Naive B cell (primary cell): ENCODE measurements around the gene HSPA1L. TPM values are rescaled to one million over a fixed set of nuclear protein-coding genes. Genes with fewer than 3 reads are reported as not detected.

ENCODE experiments used
- polyA plus RNA-seq, 6 donors: library from polyadenylated mRNA; unstranded; fragments of 300-500 nt; fragmentation: Illumina TruSeq; gene quantifications; one replicate each; pipeline ENCODE4 v1.2.3, GENCODE V29; 2021; ENCODE audit warnings: low read depth in 6 of 6

HSPA1L gene
- polyA plus RNA-seq, 6 donors from 2014 or later = 0.45 to 1.4 (median 0.71) TPM; not detected in 1

Other genes starting within 250 kb of the HSPA1L start
- 10 to 100 TPM in 5 of 6 donors, 1 to 10 TPM in 1; 6.6 to 26.0 (median 19.4) TPM for gene LTA, start 243.0 kb downstream of the HSPA1L start, polyA plus RNA-seq
- 1 to 10 TPM; 1.1 to 5.2 (median 2.6) TPM for gene TNF, start 239.7 kb downstream of the HSPA1L start, polyA plus RNA-seq
- gene LTB, start 232.9 kb downstream of the HSPA1L start, polyA plus RNA-seq = 1,000 to 10,000 TPM; 1,940 to 3,141 (median 2,206) TPM
- gene LST1, start 229.0 kb downstream of the HSPA1L start, polyA plus RNA-seq = 10 to 100 TPM; 28.2 to 78.2 (median 35.2) TPM
- 100 to 1,000 TPM in 5 of 6 donors, 10 to 100 TPM in 1; 84.4 to 158 (median 108) TPM for gene NCR3, start 222.3 kb downstream of the HSPA1L start, polyA plus RNA-seq
- 10 to 100 TPM in 1 of 6 donors, 1 to 10 TPM in 4, under 1 TPM in 1; 0.50 to 14.4 (median 3.5) TPM for gene AIF1, start 200.0 kb downstream of the HSPA1L start, polyA plus RNA-seq
- gene PRRC2A, start 194.6 kb downstream of the HSPA1L start, polyA plus RNA-seq = 10 to 100 TPM in 1 of 6 donors, 1 to 10 TPM in 4, under 1 TPM in 1; 0.70 to 11.3 (median 6.3) TPM
- gene BAG6, start 162.6 kb downstream of the HSPA1L start, polyA plus RNA-seq = 10 to 100 TPM; 20.1 to 27.0 (median 24.2) TPM
- gene APOM, start 159.4 kb downstream of the HSPA1L start, polyA plus RNA-seq = 10 to 100 TPM in 4 of 6 donors, 1 to 10 TPM in 2; 7.6 to 19.6 (median 13.7) TPM
- gene C6orf47, start 154.5 kb downstream of the HSPA1L start, polyA plus RNA-seq = 10 to 100 TPM; 16.8 to 39.9 (median 28.4) TPM
- 10 to 100 TPM; 18.5 to 27.8 (median 23.5) TPM for gene GPANK1, start 150.3 kb downstream of the HSPA1L start, polyA plus RNA-seq
- 100 to 1,000 TPM; 279 to 299 (median 286) TPM for gene CSNK2B, start 149.2 kb downstream of the HSPA1L start, polyA plus RNA-seq
- gene LY6G5B, start 145.3 kb downstream of the HSPA1L start, polyA plus RNA-seq = under 1 TPM in 3 of 6 donors, not detected in 3; 0.23 to 0.87 (median 0.50) TPM
- 1 to 10 TPM in 1 of 6 donors, under 1 TPM in 3, not detected in 2; 0.48 to 1.6 (median 0.92) TPM for gene LY6G5C, start 134.2 kb downstream of the HSPA1L start, polyA plus RNA-seq
- gene ABHD16A, start 112.0 kb downstream of the HSPA1L start, polyA plus RNA-seq = 10 to 100 TPM; 27.3 to 45.3 (median 33.4) TPM
- 1 to 10 TPM in 1 of 6 donors, under 1 TPM in 2, not detected in 3; 0.60 to 1.8 (median 0.75) TPM for gene LY6G6F, start 108.4 kb downstream of the HSPA1L start, polyA plus RNA-seq
- gene LY6G6D, start 99.9 kb downstream of the HSPA1L start, polyA plus RNA-seq = not detected
- gene LY6G6C, start 93.5 kb downstream of the HSPA1L start, polyA plus RNA-seq = not detected
- 1 to 10 TPM in 5 of 6 donors, not detected in 1; 3.0 to 5.1 (median 3.7) TPM for gene MPIG6B, start 91.9 kb downstream of the HSPA1L start, polyA plus RNA-seq
- 10 to 100 TPM; 57.1 to 87.6 (median 82.1) TPM for gene DDAH2, start 86.0 kb downstream of the HSPA1L start, polyA plus RNA-seq
- 100 to 1,000 TPM; 536 to 743 (median 628) TPM for gene CLIC1, start 78.8 kb downstream of the HSPA1L start, polyA plus RNA-seq
- gene MSH5, start 75.3 kb downstream of the HSPA1L start, polyA plus RNA-seq = 1 to 10 TPM in 5 of 6 donors, not detected in 1; 1.9 to 9.3 (median 2.6) TPM
- under 1 TPM in 1 of 6 donors, not detected in 5; 0.96 TPM for gene SAPCD1, start 52.6 kb downstream of the HSPA1L start, polyA plus RNA-seq
- gene VWA7, start 38.0 kb downstream of the HSPA1L start, polyA plus RNA-seq = under 1 TPM in 2 of 6 donors, not detected in 4; 0.13 to 0.29 TPM
- gene VARS1, start 19.5 kb downstream of the HSPA1L start, polyA plus RNA-seq = 10 to 100 TPM; 42.2 to 70.6 (median 50.3) TPM
- gene LSM2, start 8.3 kb downstream of the HSPA1L start, polyA plus RNA-seq = 100 to 1,000 TPM in 1 of 6 donors, 10 to 100 TPM in 5; 75.4 to 107 (median 92.4) TPM
- 10 to 100 TPM in 2 of 6 donors, 1 to 10 TPM in 3, under 1 TPM in 1; 0.23 to 12.1 (median 7.9) TPM for gene HSPA1A, start 260 bp upstream of the HSPA1L start, polyA plus RNA-seq
- gene HSPA1B, start 12.5 kb upstream of the HSPA1L start, polyA plus RNA-seq = 1 to 10 TPM; 1.1 to 2.8 (median 1.8) TPM
- 10 to 100 TPM; 10.9 to 19.5 (median 18.2) TPM for gene NEU1, start 47.5 kb upstream of the HSPA1L start, polyA plus RNA-seq
- gene SLC44A4, start 63.7 kb upstream of the HSPA1L start, polyA plus RNA-seq = not detected
- 10 to 100 TPM; 29.9 to 50.7 (median 35.9) TPM for gene EHMT2, start 82.4 kb upstream of the HSPA1L start, polyA plus RNA-seq
- under 1 TPM in 1 of 6 donors, not detected in 5; 0.20 TPM for gene ZBTB12, start 86.8 kb upstream of the HSPA1L start, polyA plus RNA-seq
- gene C2, start 112.4 kb upstream of the HSPA1L start, polyA plus RNA-seq = under 1 TPM in 1 of 6 donors, not detected in 5; 0.31 TPM
- 1 to 10 TPM in 3 of 6 donors, under 1 TPM in 1, not detected in 2; 0.68 to 1.6 (median 1.1) TPM for gene CFB, start 130.8 kb upstream of the HSPA1L start, polyA plus RNA-seq
- gene NELFE, start 143.7 kb upstream of the HSPA1L start, polyA plus RNA-seq = 100 to 1,000 TPM in 1 of 6 donors, 10 to 100 TPM in 5; 59.1 to 104 (median 65.3) TPM
- gene SKIC2, start 143.9 kb upstream of the HSPA1L start, polyA plus RNA-seq = 10 to 100 TPM; 10.7 to 21.0 (median 18.1) TPM
- gene DXO, start 156.9 kb upstream of the HSPA1L start, polyA plus RNA-seq = 10 to 100 TPM; 15.5 to 24.0 (median 20.5) TPM
- under 1 TPM in 3 of 6 donors, not detected in 3; 0.27 to 0.54 (median 0.29) TPM for gene C4A, start 166.8 kb upstream of the HSPA1L start, polyA plus RNA-seq
- gene C4B, start 199.5 kb upstream of the HSPA1L start, polyA plus RNA-seq = 1 to 10 TPM in 1 of 6 donors, under 1 TPM in 1, not detected in 4; 0.60 to 1.0 TPM
- not detected for gene CYP21A2, start 223.1 kb upstream of the HSPA1L start, polyA plus RNA-seq